ENCODE measurements around the gene GPR137B. TPM values are rescaled to one million over a fixed set of nuclear protein-coding genes. Genes with fewer than 3 reads are reported as not detected.

Gene GPR137B
- total and polyA plus RNA-seq, 2 of the 8 experiments (the other 6 are each of a cell fraction or from before 2014, with no cell fraction given): 6.9 to 7.7 TPM

- Histone ChIP-seq H2BK15ac (ENCODE audit: low read length) (no peak overlapping the region), H3K23ac (ENCODE audit: insufficient read length) (no peak overlapping the region), H3K4me2 (ENCODE audit: insufficient read depth in 1 of 2, low read depth in 2 of 2, low read length in 2 of 2) (no peak overlapping the region), H3K9me3 (ENCODE audit: insufficient read depth in 2 of 2, low read depth in 1 of 2, low read length in 1 of 2) (peaks cover 15 to 19% of the 10 kb centered on the region in 2 experiments), H3K4me1 (replicated peaks in 1 of 4; ENCODE audit: control insufficient read depth in 3 of 4, insufficient read depth in 4 of 4, low read length in 3 of 4) (0 out of 7 replicates have a peak, but pooled peaks cover 0 to 2% (median 1%) of the 10 kb centered on the region in 4 experiments), H3K79me2 (ENCODE audit: control insufficient read depth in 1 of 2, insufficient read depth in 2 of 2, low read length in 2 of 2) (no peaks in the 10 kb centered on the region), H2AFZ (ENCODE audit: low read length) (no peak overlapping the region), H3K23me2 (ENCODE audit: low read depth, low read length) (no peaks in the 10 kb centered on the region; the same call in 1 of the 2 replicates), H3K27ac (ENCODE audit: low read depth, low read length) (no peak overlapping the region), H3K4ac (replicated peaks; ENCODE audit: insufficient read length, low read depth, low read length) (no peak overlapping the region), H3K14ac (ENCODE audit: insufficient read length) (no peak overlapping the region), H2BK20ac (ENCODE audit: low read length) (no peak overlapping the region), H3K36me3 (ENCODE audit: control insufficient read depth in 2 of 4, insufficient read depth in 4 of 4, low read length in 3 of 4) (no peaks in the 10 kb centered on the region; a peak in 1 of 8 replicates), H2AK5ac (ENCODE audit: low read depth, low read length) (no peak overlapping the region), H3K9ac (replicated peaks in 1 of 4; ENCODE audit: extremely low read depth in 1 of 4, low read depth in 3 of 4, low read length in 3 of 4) (no peak overlapping the region), H4K8ac (ENCODE audit: extremely low read depth, insufficient read depth, low read length) (no peak overlapping the region), H4K91ac (replicated peaks; ENCODE audit: insufficient read length, low read length) (no peak overlapping the region), H3K27me3 (replicated peaks in 1 of 4; ENCODE audit: control insufficient read depth in 3 of 4, extremely low read depth in 1 of 4, insufficient read depth in 3 of 4, low read length in 3 of 4) (no peaks in the 10 kb centered on the region), H3K4me3 (ENCODE audit: extremely low read depth in 1 of 4, insufficient read depth in 2 of 4, low read depth in 3 of 4, low read length in 4 of 4) (no peak overlapping the region), H3K79me1 (ENCODE audit: low read depth, low read length) (0 out of 2 replicates have a peak, but pooled peaks cover 4% of the 10 kb centered on the region), H2BK5ac (ENCODE audit: low read depth, low read length) (no peak overlapping the region), H4K5ac (ENCODE audit: insufficient read length, low read depth, low read length) (no peak overlapping the region), H2BK120ac (replicated peaks; ENCODE audit: low read depth, low read length) (no peak overlapping the region), H2BK12ac (ENCODE audit: low read depth, low read length) (no peak overlapping the region), H4K20me1 (replicated peaks in 1 of 2; ENCODE audit: control insufficient read depth in 1 of 2, insufficient read depth in 2 of 2, low read length in 2 of 2) (peaks cover 0 to 5% of the 10 kb centered on the region in 2 experiments), H3K18ac (ENCODE audit: extremely low read depth, low read length) (no peak overlapping the region), H3K56ac (replicated peaks; ENCODE audit: insufficient read length, low read depth, low read length) (no peak overlapping the region)
- FAIRE-seq: no peak
- WGBS, 2 experiments (ENCODE audit: extremely low coverage in 1 of 2, insufficient coverage in 1 of 2, insufficient read length in 1 of 2, insufficient replicate concordance in 2 of 2, low coverage in 1 of 2, low lambda C conversion rate in 2 of 2, missing lambda C conversion rate in 1 of 2): 88% methylated on average over 10 of the region's 10 CpGs; no CpG with 5 or more reads in 1 of the 2 experiments
- no peak for TF ChIP-seq CEBPB (IDR thresholded peaks at IDR 0.05; ENCODE audit: low read depth, low read length)
- no peak for TF ChIP-seq HDAC6 (IDR thresholded peaks at IDR 0.05; ENCODE audit: low read depth, low read length)
- no peak for TF ChIP-seq POU5F1 (IDR thresholded peaks at IDR 0.05; ENCODE audit: low read depth, low read length)
- TF ChIP-seq TEAD4 (IDR thresholded peaks at IDR 0.05; ENCODE audit: low read depth, low read length): no peak
- no peak for TF ChIP-seq YY1 (IDR thresholded peaks at IDR 0.05; ENCODE audit: low read depth, low read length)
- no peak for TF ChIP-seq CTBP2 (IDR thresholded peaks at IDR 0.05; ENCODE audit: borderline replicate concordance, insufficient read depth, insufficient read length, low read length)
- no peak for TF ChIP-seq SIN3A (conservative IDR thresholded peaks at IDR 0.05 in 1 of 2, IDR thresholded peaks at IDR 0.05 in 1 of 2; ENCODE audit: low read depth in 1 of 2, low read length in 2 of 2)
- TF ChIP-seq SRF (IDR thresholded peaks at IDR 0.05; ENCODE audit: low read depth, low read length): no peak
- no peak for TF ChIP-seq RFX5 (IDR thresholded peaks at IDR 0.05; ENCODE audit: borderline replicate concordance, low read depth, low read length)
- TF ChIP-seq SP2 (IDR thresholded peaks at IDR 0.05; ENCODE audit: low read length): no peak
- POLR2A ChIA-PET (ENCODE audit: partially characterized antibody): interaction anchor here (1.0 kb wide), 1 partner anchor 10 kb away, joined by 4 read pairs; no protein-coding TSS in a partner anchor
- DNase-seq (ENCODE audit: low read depth in 1 of 2, low spot score in 2 of 2): no peak
- CTCF ChIA-PET (ENCODE audit: partially characterized antibody): no interaction called here
Measured at GRCh38 chr1:236160540-236161127, 18.3 kb downstream of the GPR137B start.
